Prostate gland (tissue), 2 donors: Measurements from ENCODE around the gene MPPE1.

ENCODE experiments used
- POLR2A ChIP-seq: fragments of 450-650 bp; IDR thresholded peaks from one replicate; pipeline ENCODE4 v1.6.1; 2016; ENCODE audit warnings: antibody characterized with exemption, mild to moderate bottlenecking
- POLR2AphosphoS5 ChIP-seq: sonication (generic); formaldehyde crosslinking; IDR thresholded peaks from one replicate; pipeline ENCODE4 v1.6.1; 2017; ENCODE audit warnings: antibody characterized with exemption
- TF ChIP-seq, protein P1 (sequence below), 4 experiments: fragments of 200-600 bp in 2 of 4; fragments of 450-650 bp in 2 of 4; sonication (generic) in 2 of 4; IDR thresholded peaks; 1 replicate in 3 of 4; 2 replicates in 1 of 4; pipeline ENCODE4 v1.5.1; 2016 to 2019; ENCODE audit warnings: antibody characterized with exemption in 4 of 4, mild to moderate bottlenecking in 2 of 4, moderate library complexity in 2 of 4

DNA sequence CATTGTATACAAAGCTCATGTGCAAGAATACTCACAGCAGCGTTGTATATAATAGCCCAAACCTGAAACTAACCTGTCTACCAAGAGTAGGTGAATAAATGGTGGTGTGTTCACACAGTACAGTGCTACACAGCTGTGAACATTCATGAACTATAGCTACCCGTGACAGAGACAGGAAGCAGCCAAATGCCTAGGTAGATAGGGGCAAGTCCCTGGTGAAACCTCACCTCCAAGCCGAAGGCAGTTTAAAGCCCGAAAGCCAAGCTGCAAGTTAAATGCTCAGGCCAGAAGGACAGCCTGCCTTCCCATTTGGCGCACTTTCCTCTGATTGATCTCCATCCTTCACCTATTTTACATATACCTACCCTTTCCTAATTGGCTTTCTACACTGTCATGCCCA is 36.7 kb upstream of the MPPE1 start:
- no peak for TF ChIP-seq POLR2A
- TF ChIP-seq, protein P1, sequence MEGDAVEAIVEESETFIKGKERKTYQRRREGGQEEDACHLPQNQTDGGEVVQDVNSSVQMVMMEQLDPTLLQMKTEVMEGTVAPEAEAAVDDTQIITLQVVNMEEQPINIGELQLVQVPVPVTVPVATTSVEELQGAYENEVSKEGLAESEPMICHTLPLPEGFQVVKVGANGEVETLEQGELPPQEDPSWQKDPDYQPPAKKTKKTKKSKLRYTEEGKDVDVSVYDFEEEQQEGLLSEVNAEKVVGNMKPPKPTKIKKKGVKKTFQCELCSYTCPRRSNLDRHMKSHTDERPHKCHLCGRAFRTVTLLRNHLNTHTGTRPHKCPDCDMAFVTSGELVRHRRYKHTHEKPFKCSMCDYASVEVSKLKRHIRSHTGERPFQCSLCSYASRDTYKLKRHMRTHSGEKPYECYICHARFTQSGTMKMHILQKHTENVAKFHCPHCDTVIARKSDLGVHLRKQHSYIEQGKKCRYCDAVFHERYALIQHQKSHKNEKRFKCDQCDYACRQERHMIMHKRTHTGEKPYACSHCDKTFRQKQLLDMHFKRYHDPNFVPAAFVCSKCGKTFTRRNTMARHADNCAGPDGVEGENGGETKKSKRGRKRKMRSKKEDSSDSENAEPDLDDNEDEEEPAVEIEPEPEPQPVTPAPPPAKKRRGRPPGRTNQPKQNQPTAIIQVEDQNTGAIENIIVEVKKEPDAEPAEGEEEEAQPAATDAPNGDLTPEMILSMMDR (IDR thresholded peaks at IDR 0.05): no peak
- TF ChIP-seq POLR2AphosphoS5: no peak
